GM12873 (cell line): ENCODE data around the gene MAD1L1.

ENCODE experiments used
- TF ChIP-seq, protein P1 (sequence below): IDR thresholded peaks from 2 replicates; pipeline ENCODE4 v1.5.1; 2012; ENCODE audit warnings: low read depth, mild to moderate bottlenecking, moderate library complexity, low read length, control low read depth; ENCODE audit not compliant: insufficient read depth; ENCODE audit errors: missing control alignments

The MAD1L1 gene

DNA sequence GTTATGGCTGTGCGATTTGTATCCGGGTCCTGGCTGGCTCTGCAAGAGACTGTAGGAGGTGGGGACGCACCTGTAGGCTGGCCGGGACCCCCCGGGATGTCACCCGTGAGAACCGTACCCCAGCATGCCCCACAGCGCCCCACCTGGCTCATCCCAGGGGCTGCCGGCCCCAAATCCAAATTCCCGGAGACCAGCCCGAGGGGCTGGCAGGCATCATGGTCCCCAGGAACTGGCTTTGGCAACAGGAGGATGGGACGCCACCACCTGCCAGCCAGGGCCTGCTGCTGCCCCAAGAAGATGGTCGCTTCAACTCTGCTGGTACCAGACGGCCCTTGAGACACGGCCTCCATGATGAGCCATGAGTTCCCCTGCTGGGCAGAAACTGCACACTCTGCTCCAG is 323.3 kb downstream of the MAD1L1 start:
- TF ChIP-seq, protein P1, sequence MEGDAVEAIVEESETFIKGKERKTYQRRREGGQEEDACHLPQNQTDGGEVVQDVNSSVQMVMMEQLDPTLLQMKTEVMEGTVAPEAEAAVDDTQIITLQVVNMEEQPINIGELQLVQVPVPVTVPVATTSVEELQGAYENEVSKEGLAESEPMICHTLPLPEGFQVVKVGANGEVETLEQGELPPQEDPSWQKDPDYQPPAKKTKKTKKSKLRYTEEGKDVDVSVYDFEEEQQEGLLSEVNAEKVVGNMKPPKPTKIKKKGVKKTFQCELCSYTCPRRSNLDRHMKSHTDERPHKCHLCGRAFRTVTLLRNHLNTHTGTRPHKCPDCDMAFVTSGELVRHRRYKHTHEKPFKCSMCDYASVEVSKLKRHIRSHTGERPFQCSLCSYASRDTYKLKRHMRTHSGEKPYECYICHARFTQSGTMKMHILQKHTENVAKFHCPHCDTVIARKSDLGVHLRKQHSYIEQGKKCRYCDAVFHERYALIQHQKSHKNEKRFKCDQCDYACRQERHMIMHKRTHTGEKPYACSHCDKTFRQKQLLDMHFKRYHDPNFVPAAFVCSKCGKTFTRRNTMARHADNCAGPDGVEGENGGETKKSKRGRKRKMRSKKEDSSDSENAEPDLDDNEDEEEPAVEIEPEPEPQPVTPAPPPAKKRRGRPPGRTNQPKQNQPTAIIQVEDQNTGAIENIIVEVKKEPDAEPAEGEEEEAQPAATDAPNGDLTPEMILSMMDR: no peak

DNA sequence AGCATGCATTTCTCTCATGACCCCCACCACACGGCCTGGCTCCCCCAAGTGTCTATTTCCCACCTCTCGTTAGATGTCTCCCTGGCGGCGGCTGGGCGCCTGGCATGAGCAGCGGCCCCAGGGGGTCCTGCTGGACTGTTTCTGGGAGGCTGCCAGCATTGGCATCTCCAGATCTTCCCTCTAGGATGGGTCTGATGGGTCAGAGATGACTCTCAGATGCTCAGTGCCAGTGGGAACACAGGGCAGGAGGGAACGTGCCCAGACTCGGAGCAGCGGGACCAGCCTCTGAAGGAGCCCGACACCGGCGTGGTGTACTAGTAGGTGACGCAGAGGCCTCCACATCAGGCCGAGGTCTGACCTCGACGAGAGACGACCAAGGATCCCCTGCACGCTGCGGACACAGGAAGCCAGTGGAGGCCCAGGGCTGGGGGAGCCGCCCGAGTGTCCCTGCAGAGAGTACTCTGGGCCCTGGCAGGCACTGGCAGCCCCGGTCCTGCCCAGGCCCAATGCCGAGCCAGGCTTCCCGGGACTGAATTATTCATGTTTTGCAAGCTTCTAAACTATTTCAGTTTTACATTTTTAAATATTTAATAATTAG is 323.8 kb downstream of the MAD1L1 start:
- TF ChIP-seq, protein P1: no peak

DNA sequence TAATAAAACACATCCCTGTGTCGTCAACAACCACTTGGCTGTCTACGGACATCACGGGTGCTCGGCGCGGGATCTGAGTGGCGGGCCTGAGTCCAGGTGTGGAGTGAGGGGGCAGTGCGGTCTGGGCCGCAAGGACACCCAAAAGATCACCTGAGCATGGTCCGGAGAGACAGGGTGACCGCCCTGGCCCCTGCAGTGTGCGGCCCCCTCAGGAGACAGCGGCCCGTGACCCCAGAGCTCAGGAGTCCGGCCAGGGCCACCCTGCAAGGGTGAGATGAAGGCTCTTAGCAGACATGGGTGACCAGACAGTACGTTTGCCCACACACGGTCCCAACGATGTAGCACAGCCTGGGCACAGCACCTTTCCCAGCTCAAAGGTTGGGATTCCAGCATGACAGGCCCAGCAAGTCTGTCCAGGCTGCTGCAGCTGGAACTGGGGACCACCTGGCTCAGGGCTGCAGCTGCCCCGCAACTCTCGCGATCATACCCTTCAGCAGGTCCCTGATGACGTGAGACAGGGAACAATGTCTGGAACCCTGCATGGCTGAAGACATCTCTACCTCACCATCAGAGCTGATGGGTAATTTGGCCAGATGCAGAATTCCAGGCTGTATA is 324.9 kb downstream of the MAD1L1 start:
- TF ChIP-seq, protein P1: no peak

DNA sequence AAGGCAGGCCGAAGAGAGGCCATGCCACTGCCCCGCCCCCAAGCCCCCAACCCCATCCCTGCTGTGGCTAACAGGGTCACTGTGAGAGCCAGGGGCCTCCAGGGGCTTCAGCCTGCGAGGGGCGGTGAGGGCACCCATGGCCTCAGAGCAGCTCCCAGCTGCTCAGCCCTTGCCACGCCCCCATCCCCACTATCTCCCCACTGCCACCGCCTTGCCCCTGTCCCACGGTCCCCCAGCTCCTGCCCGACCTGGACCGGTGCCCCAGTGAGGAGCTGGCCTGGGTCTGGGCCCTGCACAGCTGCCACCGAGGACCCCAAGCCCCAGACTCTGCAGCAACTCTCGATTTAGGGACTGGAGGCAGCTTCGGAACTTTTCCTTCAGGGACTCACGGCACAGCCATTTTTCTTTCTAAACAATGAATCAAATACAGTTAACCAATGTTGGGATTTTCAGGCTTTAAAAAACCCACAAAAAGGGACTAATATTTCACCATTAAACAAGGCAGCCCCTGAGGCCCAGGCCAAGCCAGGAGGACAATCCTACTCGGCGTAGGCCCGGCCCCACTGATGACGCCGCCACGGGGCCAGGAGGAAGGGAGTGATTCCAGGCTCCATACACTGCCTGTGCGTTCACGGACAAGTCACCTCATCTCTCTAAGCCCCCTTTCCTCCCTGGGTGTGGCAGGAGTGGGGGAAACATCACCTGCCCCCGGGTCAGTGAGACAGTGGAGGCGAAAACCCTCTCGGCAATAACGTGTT is 325.6 kb downstream of the MAD1L1 start:
- TF ChIP-seq, protein P1: no peak

DNA sequence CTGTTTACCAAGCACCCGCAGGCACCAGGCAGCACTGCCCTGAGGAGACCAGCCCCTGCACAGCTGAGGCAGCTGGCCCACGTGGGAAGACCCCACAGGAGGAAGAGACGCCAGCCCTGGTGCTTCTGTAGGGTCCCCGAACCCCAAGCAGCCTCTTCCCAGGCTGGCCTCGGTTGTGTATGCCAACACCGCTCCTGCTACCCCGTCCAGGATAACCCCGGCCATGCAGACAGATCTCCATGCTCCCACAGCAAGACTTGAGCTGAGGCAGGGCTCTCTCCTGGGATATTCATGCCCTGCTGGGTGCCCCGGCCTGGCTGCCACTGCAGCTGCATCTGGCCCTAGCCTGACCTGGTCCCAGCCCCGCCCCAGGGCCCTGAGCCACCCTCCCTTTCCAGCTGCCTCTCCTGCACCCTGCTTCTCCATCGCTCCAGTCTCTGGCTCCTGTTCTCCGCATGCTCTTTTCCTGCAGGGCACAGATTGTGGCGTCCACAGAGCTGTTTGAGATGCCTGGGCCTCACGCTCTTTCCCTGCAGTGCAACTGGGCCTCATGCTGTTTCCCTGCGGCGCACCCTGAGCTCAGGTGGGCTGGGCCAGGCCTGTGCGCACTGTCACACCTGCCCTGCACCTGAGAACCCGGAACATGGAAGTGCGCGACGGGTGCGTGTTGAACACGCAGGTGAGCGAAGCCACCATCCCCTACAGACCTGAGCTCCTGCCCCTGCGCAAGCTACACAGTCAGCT is 326.5 kb downstream of the MAD1L1 start:
- TF ChIP-seq, protein P1: no peak

DNA sequence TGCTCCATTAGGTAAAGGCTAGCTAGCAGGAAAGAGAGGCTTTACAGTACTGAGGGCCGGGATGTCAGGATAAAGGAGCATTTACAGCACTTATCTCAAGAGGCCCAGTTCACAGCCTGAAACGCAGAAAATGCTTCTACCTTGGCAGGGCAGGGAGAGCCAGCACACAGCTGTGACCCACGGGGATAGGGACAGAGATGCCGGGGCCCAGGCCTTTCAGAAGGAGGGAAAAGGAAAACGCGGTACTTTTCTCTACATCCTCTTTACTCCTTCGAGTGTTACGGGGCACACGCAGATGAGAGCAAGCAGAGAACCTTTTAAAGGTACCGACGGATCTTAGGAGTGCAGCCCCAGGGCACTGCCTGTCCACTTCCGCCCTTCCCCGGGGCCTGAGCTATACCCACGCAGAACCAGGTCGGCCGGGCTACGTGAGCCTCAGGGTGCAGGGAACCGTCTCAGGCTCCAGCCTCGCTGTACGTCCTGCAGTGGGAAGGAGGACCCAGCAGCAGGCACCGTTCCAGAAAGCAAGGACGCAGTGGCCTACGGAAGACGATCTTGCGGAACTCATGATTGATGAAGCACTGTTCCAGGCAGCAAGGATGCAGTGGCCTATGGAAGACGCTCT is 330.4 kb downstream of the MAD1L1 start:
- TF ChIP-seq, protein P1: no peak
